ENCODE measurements around the gene NEK7.

DNA sequence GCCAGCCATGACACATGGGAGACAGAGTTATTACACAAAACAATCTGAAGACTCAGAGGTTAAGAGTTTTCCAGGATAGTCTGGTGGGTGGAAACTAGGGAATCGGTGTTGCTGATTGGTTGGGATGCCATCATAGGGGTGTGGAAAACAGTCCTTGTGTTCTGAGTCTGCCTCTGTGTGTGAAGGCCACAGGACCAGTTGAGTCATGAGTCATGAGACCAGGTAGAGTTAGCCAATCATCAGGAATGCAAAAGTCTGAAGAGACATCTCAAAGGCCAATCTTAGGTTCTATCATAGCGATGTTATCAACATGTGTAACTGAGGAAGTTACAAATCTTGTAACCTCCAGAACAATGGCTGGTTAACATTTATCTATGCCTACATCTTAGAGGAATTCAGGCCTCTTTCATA lies 49.7 kb upstream of the NEK7 start:
- TF ChIP-seq, protein P1, sequence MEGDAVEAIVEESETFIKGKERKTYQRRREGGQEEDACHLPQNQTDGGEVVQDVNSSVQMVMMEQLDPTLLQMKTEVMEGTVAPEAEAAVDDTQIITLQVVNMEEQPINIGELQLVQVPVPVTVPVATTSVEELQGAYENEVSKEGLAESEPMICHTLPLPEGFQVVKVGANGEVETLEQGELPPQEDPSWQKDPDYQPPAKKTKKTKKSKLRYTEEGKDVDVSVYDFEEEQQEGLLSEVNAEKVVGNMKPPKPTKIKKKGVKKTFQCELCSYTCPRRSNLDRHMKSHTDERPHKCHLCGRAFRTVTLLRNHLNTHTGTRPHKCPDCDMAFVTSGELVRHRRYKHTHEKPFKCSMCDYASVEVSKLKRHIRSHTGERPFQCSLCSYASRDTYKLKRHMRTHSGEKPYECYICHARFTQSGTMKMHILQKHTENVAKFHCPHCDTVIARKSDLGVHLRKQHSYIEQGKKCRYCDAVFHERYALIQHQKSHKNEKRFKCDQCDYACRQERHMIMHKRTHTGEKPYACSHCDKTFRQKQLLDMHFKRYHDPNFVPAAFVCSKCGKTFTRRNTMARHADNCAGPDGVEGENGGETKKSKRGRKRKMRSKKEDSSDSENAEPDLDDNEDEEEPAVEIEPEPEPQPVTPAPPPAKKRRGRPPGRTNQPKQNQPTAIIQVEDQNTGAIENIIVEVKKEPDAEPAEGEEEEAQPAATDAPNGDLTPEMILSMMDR (IDR thresholded peaks at IDR 0.05): no peak
- TF ChIP-seq EZH2 (IDR thresholded peaks at IDR 0.05; ENCODE audit: borderline replicate concordance, insufficient read depth, low read depth, low read length, poor library complexity, severe bottlenecking): no peak

All from B cell (primary cell).